Measurements from ENCODE around the gene KHK.

GRCh38 chr2:27057184-27057583, 29.4 kb upstream of the KHK start:
- no peak for TF ChIP-seq CTCF (IDR thresholded peaks at IDR 0.05; ENCODE audit: low read depth, low read length, poor library complexity, severe bottlenecking)
- no peak for TF ChIP-seq EZH2phosphoT487 (IDR thresholded peaks at IDR 0.05; ENCODE audit: borderline replicate concordance, low read length)

Measured in DOHH2 (cell line).